Measurements from ENCODE around the gene UBE2L5. TPM values are rescaled to one million over a fixed set of nuclear protein-coding genes. Genes with fewer than 3 reads are reported as not detected.

The UBE2L5 gene
- total and polyA plus RNA-seq, 2 of the 13 experiments (the other 11 are each of a cell fraction or from before 2014, with no cell fraction given): 0.13 TPM; not detected in 1

GRCh38 chr13:30454991-30455390, 32.7 kb downstream of the UBE2L5 start (continued):
- TF ChIP-seq, protein P1, sequence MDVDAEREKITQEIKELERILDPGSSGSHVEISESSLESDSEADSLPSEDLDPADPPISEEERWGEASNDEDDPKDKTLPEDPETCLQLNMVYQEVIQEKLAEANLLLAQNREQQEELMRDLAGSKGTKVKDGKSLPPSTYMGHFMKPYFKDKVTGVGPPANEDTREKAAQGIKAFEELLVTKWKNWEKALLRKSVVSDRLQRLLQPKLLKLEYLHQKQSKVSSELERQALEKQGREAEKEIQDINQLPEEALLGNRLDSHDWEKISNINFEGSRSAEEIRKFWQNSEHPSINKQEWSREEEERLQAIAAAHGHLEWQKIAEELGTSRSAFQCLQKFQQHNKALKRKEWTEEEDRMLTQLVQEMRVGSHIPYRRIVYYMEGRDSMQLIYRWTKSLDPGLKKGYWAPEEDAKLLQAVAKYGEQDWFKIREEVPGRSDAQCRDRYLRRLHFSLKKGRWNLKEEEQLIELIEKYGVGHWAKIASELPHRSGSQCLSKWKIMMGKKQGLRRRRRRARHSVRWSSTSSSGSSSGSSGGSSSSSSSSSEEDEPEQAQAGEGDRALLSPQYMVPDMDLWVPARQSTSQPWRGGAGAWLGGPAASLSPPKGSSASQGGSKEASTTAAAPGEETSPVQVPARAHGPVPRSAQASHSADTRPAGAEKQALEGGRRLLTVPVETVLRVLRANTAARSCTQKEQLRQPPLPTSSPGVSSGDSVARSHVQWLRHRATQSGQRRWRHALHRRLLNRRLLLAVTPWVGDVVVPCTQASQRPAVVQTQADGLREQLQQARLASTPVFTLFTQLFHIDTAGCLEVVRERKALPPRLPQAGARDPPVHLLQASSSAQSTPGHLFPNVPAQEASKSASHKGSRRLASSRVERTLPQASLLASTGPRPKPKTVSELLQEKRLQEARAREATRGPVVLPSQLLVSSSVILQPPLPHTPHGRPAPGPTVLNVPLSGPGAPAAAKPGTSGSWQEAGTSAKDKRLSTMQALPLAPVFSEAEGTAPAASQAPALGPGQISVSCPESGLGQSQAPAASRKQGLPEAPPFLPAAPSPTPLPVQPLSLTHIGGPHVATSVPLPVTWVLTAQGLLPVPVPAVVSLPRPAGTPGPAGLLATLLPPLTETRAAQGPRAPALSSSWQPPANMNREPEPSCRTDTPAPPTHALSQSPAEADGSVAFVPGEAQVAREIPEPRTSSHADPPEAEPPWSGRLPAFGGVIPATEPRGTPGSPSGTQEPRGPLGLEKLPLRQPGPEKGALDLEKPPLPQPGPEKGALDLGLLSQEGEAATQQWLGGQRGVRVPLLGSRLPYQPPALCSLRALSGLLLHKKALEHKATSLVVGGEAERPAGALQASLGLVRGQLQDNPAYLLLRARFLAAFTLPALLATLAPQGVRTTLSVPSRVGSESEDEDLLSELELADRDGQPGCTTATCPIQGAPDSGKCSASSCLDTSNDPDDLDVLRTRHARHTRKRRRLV (CRISPR knock-in tag; IDR thresholded peaks at IDR 0.05): no peak
- TF ChIP-seq, protein P2, sequence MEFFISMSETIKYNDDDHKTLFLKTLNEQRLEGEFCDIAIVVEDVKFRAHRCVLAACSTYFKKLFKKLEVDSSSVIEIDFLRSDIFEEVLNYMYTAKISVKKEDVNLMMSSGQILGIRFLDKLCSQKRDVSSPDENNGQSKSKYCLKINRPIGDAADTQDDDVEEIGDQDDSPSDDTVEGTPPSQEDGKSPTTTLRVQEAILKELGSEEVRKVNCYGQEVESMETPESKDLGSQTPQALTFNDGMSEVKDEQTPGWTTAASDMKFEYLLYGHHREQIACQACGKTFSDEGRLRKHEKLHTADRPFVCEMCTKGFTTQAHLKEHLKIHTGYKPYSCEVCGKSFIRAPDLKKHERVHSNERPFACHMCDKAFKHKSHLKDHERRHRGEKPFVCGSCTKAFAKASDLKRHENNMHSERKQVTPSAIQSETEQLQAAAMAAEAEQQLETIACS (CRISPR knock-in tag; IDR thresholded peaks at IDR 0.05): no peak
- TF ChIP-seq SRSF1 (optimal IDR thresholded peaks at IDR 0.05; ENCODE audit: low read depth, low read length) (no peak), MTA1 (CRISPR knock-in tag; IDR thresholded peaks at IDR 0.05; ENCODE audit: borderline replicate concordance) (no peak)

GRCh38 chr13:30456290-30456689, 34.0 kb downstream of the UBE2L5 start:
- H3K36me3 ChIP-seq (replicated peaks in 1 of 2; ENCODE audit: control insufficient read depth in 1 of 2, insufficient read depth in 2 of 2, low read length in 2 of 2): peaks cover 0 to under 1% of the 10 kb centered on the region in 2 experiments; a peak in 1 of 5 replicates
- no peaks in the 10 kb centered on the region for H4K20me1 ChIP-seq (ENCODE audit: insufficient read depth, low read length)
- peak; percentile 6; the same call in 1 of the 3 replicates for ATAC-seq
- no peaks in the 10 kb centered on the region for H3K4me1 ChIP-seq (ENCODE audit: insufficient read depth, low read length)
- TF ChIP-seq, protein P3, sequence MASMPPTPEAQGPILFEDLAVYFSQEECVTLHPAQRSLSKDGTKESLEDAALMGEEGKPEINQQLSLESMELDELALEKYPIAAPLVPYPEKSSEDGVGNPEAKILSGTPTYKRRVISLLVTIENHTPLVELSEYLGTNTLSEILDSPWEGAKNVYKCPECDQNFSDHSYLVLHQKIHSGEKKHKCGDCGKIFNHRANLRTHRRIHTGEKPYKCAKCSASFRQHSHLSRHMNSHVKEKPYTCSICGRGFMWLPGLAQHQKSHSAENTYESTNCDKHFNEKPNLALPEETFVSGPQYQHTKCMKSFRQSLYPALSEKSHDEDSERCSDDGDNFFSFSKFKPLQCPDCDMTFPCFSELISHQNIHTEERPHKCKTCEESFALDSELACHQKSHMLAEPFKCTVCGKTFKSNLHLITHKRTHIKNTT (CRISPR knock-in tag; IDR thresholded peaks at IDR 0.05): no peak
- TF ChIP-seq ZFP1 (CRISPR knock-in tag; IDR thresholded peaks at IDR 0.05): no peak
- TF ChIP-seq SMAD3 (CRISPR knock-in tag; IDR thresholded peaks at IDR 0.05): no peak
- no peak for TF ChIP-seq RFX1 (IDR thresholded peaks at IDR 0.05)
- TF ChIP-seq KDM4B (CRISPR knock-in tag; IDR thresholded peaks at IDR 0.05): no peak
- TF ChIP-seq ZNF569 (CRISPR knock-in tag; IDR thresholded peaks at IDR 0.05; ENCODE audit: borderline replicate concordance): no peak
- no peak for TF ChIP-seq ZBTB3 (CRISPR knock-in tag; IDR thresholded peaks at IDR 0.05; ENCODE audit: borderline replicate concordance, low read depth)
- no peak for TF ChIP-seq MNT (IDR thresholded peaks at IDR 0.05)
- TF ChIP-seq KMT2B (CRISPR knock-in tag; IDR thresholded peaks at IDR 0.05): no peak
- no peak for TF ChIP-seq KLF13 (CRISPR knock-in tag; IDR thresholded peaks at IDR 0.05)
- TF ChIP-seq ZNF720 (CRISPR knock-in tag; IDR thresholded peaks at IDR 0.05): no peak
- BruUV-seq (replicated peaks): no TSS peak
- no peak overlapping the region for H2AFZ ChIP-seq (ENCODE audit: low read length)
- H3K4me3 ChIP-seq (replicated peaks in 1 of 3; ENCODE audit: insufficient read depth in 1 of 3, low read depth in 2 of 3, low read length in 3 of 3): no peak overlapping the region
- in situ Hi-C loops (cut with HindIII; ENCODE audit: extremely low pct_ligation_motif_present, low pct_unique_long_range_greater_than_20kb) (no loop called here), intact Hi-C loops (cut with micrococcal nuclease; ENCODE audit: unreplicated experiment) (no loop called here)
- no peak for DNase-seq (ENCODE audit: low spot score)
- H3K9ac ChIP-seq (ENCODE audit: insufficient read depth, low read depth, low read length): no peak overlapping the region
- no peaks in the 10 kb centered on the region for H3K79me2 ChIP-seq (ENCODE audit: insufficient read depth, low read length)
- FAIRE-seq: no peak
- no peaks in the 10 kb centered on the region for H3K9me3 ChIP-seq (ENCODE audit: low read length)
- H3K4me2 ChIP-seq (ENCODE audit: low read depth, low read length): no peak overlapping the region
- 28% methylated on average over 3 of the region's 3 CpGs for WGBS (ENCODE audit: low lambda C conversion rate)
- no peak overlapping the region for H3K27ac ChIP-seq (ENCODE audit: extremely low read length, insufficient read depth, low read length)
- ChIA-PET POLR2A (no interaction called here), CTCF (ENCODE audit: low intra/inter-chr PET ratio, low total read pairs) (no interaction called here)
- H3K27me3 ChIP-seq (ENCODE audit: control insufficient read depth in 1 of 2, insufficient read depth in 2 of 2, low read length in 2 of 2): no peaks in the 10 kb centered on the region

Measured in HepG2 (cell line).